Measurements from ENCODE around the gene BRD3OS. TPM values are rescaled to one million over a fixed set of nuclear protein-coding genes. Genes with fewer than 3 reads are reported as not detected.
A peak's percentile ranks its signal among the peaks of the same experiment; 100 is the strongest.

The BRD3OS gene
- total and polyA plus RNA-seq, 2 of the 13 experiments (the other 11 are each of a cell fraction or from before 2014, with no cell fraction given) = 4.9 to 5.7 TPM

DNA sequence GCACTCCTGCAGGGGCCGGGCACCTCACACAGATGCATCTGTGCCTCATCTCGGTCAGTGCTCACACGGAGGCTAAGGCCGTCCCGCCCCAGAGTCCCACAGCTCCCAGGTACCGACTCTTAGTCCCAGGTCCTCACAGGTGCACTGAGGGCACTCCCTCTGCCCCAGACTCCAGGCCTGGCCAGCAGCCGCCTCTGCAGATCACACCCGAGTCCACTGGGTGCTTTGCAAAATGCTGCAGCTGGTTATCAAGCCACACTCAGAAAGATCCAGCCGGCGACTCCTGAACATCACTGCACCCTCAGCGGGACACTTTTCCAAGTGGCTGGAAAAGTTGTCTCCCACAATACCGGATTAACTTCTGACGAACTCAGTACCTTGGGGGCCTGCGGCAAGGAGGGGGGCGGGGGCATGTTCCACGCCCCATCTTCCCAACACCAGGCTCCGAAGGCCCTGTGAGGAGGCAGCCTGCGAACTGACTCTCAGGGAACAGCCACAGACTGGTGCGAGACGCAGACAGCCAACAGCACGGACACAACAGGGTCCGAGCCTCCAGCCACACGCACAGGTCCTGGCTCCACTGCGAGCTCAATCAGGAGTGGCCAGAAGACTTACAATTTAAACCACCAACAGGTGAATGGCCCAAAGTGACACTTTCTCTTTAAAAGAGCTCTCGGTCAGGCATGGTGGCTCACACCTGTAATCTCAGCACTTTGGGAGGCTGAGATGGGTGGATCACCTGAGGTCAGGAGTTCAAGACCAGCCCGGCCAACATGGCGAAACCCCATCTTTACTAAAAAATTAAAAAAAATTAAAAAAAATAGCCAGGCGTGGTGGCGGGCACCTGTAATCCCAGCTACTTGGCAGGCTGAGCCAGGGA is 38.5 kb downstream of the BRD3OS start:
- H4K20me1 ChIP-seq (ENCODE audit: insufficient read depth, low read length) = peaks cover 45% of the 10 kb centered on the region
- no peak for ATAC-seq
- no peak for FAIRE-seq

GRCh38 chr9:134064711-134065110 is 39.4 kb downstream of the BRD3OS start:
- BruUV-seq (replicated peaks) = no TSS peak
- DNase-seq (ENCODE audit: low spot score) (no peak), FAIRE-seq (no peak), ATAC-seq (no peak)
- H3K4me1 ChIP-seq (ENCODE audit: insufficient read depth, low read length) = peaks cover 63% of the 10 kb centered on the region
- in situ Hi-C loops (cut with HindIII; ENCODE audit: extremely low pct_ligation_motif_present, low pct_unique_long_range_greater_than_20kb) = loop anchor here (10.0 kb wide), 1 partner anchor 270 kb away; no protein-coding TSS in a partner anchor
- intact Hi-C loops (cut with micrococcal nuclease; ENCODE audit: unreplicated experiment) = loop anchor here (5.0 kb wide), 1 partner anchor 37 kb away; the partner anchor contains the start of gene BRD3OS
- ChIA-PET POLR2A (interaction anchor here (1.5 kb wide), 1 partner anchor 40 kb away, joined by 4 read pairs; the partner anchor contains the start of gene BRD3OS), CTCF (ENCODE audit: low intra/inter-chr PET ratio, low total read pairs) (no interaction called here)
- H3K27ac ChIP-seq (ENCODE audit: extremely low read length, insufficient read depth, low read length) = no peak overlapping the region
- 93% methylated on average over 5 of the region's 7 CpGs for WGBS (ENCODE audit: low lambda C conversion rate)
- no peaks in the 10 kb centered on the region for H3K9me3 ChIP-seq (ENCODE audit: low read length)
- H2AFZ ChIP-seq (ENCODE audit: low read length) = no peak overlapping the region
- H3K4me3 ChIP-seq (replicated peaks in 1 of 3; ENCODE audit: insufficient read depth in 1 of 3, low read depth in 2 of 3, low read length in 3 of 3) = no peak overlapping the region
- no peak overlapping the region for H3K9ac ChIP-seq (ENCODE audit: insufficient read depth, low read depth, low read length)
- H3K4me2 ChIP-seq (ENCODE audit: low read depth, low read length) = no peak overlapping the region; the same call in 1 of the 2 replicates
- H3K36me3 ChIP-seq (replicated peaks in 1 of 2; ENCODE audit: control insufficient read depth in 1 of 2, insufficient read depth in 2 of 2, low read length in 2 of 2) = no peaks in the 10 kb centered on the region; a peak in 1 of 5 replicates
- peaks cover 74% of the 10 kb centered on the region for H3K79me2 ChIP-seq (ENCODE audit: insufficient read depth, low read length)
- peaks cover 45% of the 10 kb centered on the region for H4K20me1 ChIP-seq (ENCODE audit: insufficient read depth, low read length)
- peaks cover 0 to 7% of the 10 kb centered on the region in 2 experiments; a peak in 2 of 5 replicates for H3K27me3 ChIP-seq (ENCODE audit: control insufficient read depth in 1 of 2, insufficient read depth in 2 of 2, low read length in 2 of 2)
- TF ChIP-seq, protein P1, sequence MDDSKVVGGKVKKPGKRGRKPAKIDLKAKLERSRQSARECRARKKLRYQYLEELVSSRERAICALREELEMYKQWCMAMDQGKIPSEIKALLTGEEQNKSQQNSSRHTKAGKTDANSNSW (CRISPR knock-in tag; IDR thresholded peaks at IDR 0.05; ENCODE audit: borderline replicate concordance) = no peak
- TF ChIP-seq PATZ1 (CRISPR knock-in tag; IDR thresholded peaks at IDR 0.05) (no peak), CCDC6 (CRISPR knock-in tag; IDR thresholded peaks at IDR 0.05) (no peak)

More for the DNA sequence above, 38.5 kb downstream of the BRD3OS start:
- Histone ChIP-seq H3K27ac (ENCODE audit: extremely low read length, insufficient read depth, low read length) (no peak overlapping the region), H3K27me3 (ENCODE audit: control insufficient read depth in 1 of 2, insufficient read depth in 2 of 2, low read length in 2 of 2) (no peaks in the 10 kb centered on the region; a peak in 1 of 5 replicates), H3K4me2 (ENCODE audit: low read depth, low read length) (no peak overlapping the region), H3K9me3 (ENCODE audit: low read length) (no peaks in the 10 kb centered on the region), H3K36me3 (replicated peaks in 1 of 2; ENCODE audit: control insufficient read depth in 1 of 2, insufficient read depth in 2 of 2, low read length in 2 of 2) (no peaks in the 10 kb centered on the region; a peak in 1 of 5 replicates), H2AFZ (ENCODE audit: low read length) (no peak overlapping the region), H3K4me3 (replicated peaks in 1 of 3; ENCODE audit: insufficient read depth in 1 of 3, low read depth in 2 of 3, low read length in 3 of 3) (no peak overlapping the region), H3K79me2 (ENCODE audit: insufficient read depth, low read length) (peaks cover 81% of the 10 kb centered on the region), H3K9ac (ENCODE audit: insufficient read depth, low read depth, low read length) (no peak overlapping the region), H3K4me1 (ENCODE audit: insufficient read depth, low read length) (peaks cover 63% of the 10 kb centered on the region)
- TF ChIP-seq ZNF615 (CRISPR knock-in tag; IDR thresholded peaks at IDR 0.05; ENCODE audit: borderline replicate concordance) = no peak
- no peak for TF ChIP-seq HNF4G (IDR thresholded peaks at IDR 0.05; ENCODE audit: borderline replicate concordance, low read depth, low read length)
- 0 out of 2 replicates have a peak, but pooled peaks have one; percentile 25 for TF ChIP-seq HNF4G (CRISPR knock-in tag; IDR thresholded peaks at IDR 0.05; ENCODE audit: borderline replicate concordance, low read depth)
- no peak for TF ChIP-seq ZNF143 (CRISPR knock-in tag; IDR thresholded peaks at IDR 0.05)
- TF ChIP-seq ZFAT (CRISPR knock-in tag; conservative IDR thresholded peaks at IDR 0.05) = no peak
- peak; percentile 56 for TF ChIP-seq ZNF883 (CRISPR knock-in tag; IDR thresholded peaks at IDR 0.05; ENCODE audit: not compliant biosample characterization)
- no peak for TF ChIP-seq BATF2 (CRISPR knock-in tag; IDR thresholded peaks at IDR 0.05)
- TF ChIP-seq ZNF644 (CRISPR knock-in tag; IDR thresholded peaks at IDR 0.05; ENCODE audit: low read depth) = no peak
- in situ Hi-C loops (cut with HindIII; ENCODE audit: extremely low pct_ligation_motif_present, low pct_unique_long_range_greater_than_20kb) (loop anchor here (10.0 kb wide), 1 partner anchor 271 kb away; no protein-coding TSS in a partner anchor), intact Hi-C loops (cut with micrococcal nuclease; ENCODE audit: unreplicated experiment) (no loop called here)
- 94% methylated on average over 29 of the region's 29 CpGs for WGBS (ENCODE audit: low lambda C conversion rate)
- ChIA-PET POLR2A (no interaction called here), CTCF (ENCODE audit: low intra/inter-chr PET ratio, low total read pairs) (no interaction called here)
- BruUV-seq (replicated peaks) = no TSS peak
- DNase-seq (ENCODE audit: low spot score) = no peak
